ENCODE measurements around the gene MYO19. TPM values are rescaled to one million over a fixed set of nuclear protein-coding genes. Genes with fewer than 3 reads are reported as not detected.

The MYO19 gene
- polyA plus RNA-seq, 1 experiment, result 23.1 TPM

DNA sequence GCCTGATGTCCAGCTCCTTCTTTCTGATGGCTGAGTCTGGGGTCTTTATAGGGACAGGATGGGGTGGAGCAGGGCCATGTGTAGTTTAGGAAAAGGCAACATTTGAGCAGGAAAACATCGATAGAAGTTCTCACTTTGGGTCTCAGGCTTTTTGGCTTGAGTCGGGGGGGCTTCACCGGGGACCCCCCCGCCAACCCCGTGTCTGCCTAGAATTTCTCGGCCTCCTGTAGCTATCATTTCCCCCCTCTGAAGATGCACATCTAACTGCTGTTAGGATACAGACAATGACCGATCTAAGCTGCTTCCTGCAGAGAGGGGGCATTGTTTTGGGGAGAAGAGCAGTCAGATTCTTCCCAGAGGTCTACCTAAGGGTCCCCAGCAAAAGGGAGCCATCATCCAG is 64.9 kb downstream of the MYO19 start:
- H3K9me3 ChIP-seq (ENCODE audit: control insufficient read depth, insufficient read depth, low read length), result no peaks in the 10 kb centered on the region; the same call in 1 of the 2 replicates
- peaks cover 15% of the 10 kb centered on the region for H3K27me3 ChIP-seq (ENCODE audit: control insufficient read depth, insufficient read depth, low read length)
- ChIA-PET CTCF (interaction anchor here (1.3 to 1.4 kb wide), 2 partner anchors 14 to 321 kb away, joined by 3 to 5 read pairs; no protein-coding TSS in a partner anchor), POLR2A (no interaction called here)
- H3K27ac ChIP-seq (ENCODE audit: low read depth, low read length), result no peak overlapping the region
- no peak overlapping the region for H3K4me3 ChIP-seq (ENCODE audit: low read depth, low read length)
- TF ChIP-seq, protein P1, sequence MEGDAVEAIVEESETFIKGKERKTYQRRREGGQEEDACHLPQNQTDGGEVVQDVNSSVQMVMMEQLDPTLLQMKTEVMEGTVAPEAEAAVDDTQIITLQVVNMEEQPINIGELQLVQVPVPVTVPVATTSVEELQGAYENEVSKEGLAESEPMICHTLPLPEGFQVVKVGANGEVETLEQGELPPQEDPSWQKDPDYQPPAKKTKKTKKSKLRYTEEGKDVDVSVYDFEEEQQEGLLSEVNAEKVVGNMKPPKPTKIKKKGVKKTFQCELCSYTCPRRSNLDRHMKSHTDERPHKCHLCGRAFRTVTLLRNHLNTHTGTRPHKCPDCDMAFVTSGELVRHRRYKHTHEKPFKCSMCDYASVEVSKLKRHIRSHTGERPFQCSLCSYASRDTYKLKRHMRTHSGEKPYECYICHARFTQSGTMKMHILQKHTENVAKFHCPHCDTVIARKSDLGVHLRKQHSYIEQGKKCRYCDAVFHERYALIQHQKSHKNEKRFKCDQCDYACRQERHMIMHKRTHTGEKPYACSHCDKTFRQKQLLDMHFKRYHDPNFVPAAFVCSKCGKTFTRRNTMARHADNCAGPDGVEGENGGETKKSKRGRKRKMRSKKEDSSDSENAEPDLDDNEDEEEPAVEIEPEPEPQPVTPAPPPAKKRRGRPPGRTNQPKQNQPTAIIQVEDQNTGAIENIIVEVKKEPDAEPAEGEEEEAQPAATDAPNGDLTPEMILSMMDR (IDR thresholded peaks at IDR 0.05; ENCODE audit: low read depth, low read length), result no peak
- DNase-seq (ENCODE audit: low read depth, low spot score), result no peak

DNA sequence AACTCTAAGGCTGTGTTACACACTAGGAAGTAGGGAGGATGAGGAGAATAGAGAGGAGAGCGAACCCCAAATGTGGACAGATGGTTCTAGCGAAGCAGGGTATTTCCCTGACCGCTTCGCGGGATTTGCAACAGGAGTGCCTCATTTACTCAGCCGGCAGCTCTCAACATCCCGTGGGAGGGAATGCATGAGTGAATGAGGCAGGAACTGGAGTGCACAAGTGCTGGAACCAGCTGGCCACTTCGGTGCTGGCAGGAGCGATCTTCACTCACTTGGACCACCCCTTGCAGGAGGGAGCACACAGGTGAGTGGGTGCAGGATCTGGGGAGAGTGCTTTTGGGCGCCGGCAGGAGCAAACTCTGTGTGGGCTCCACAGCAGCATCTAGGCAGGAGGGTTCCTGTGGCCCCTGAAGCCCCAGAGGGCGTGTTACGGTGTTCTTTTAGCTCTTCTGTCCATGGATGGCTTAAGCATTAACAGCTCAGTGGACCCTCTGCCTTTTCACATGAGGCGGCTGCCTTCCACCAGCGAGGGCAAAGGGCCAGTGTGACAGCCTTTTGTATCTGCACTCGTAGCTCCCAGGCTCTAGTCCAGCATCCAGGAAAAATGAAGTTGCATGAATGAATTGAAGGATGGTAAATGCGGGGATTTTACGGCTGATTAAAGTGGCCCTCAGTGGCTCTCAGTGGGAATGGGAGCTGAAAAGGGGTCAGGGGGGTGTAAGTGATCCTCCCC is 65.6 kb downstream of the MYO19 start:
- H3K27me3 ChIP-seq (ENCODE audit: control insufficient read depth, insufficient read depth, low read length), result peaks cover 15% of the 10 kb centered on the region
- peaks cover 3% of the 10 kb centered on the region; the same call in 1 of the 2 replicates for H3K9me3 ChIP-seq (ENCODE audit: control insufficient read depth, insufficient read depth, low read length)
- H3K27ac ChIP-seq (ENCODE audit: low read depth, low read length), result no peak overlapping the region
- POLR2A ChIA-PET, result no interaction called here
- CTCF ChIA-PET, result interaction anchor here (1.3 to 1.4 kb wide), 2 partner anchors 14 to 320 kb away, joined by 3 to 5 read pairs; no protein-coding TSS in a partner anchor
- DNase-seq (ENCODE audit: low read depth, low spot score), result no peak
- TF ChIP-seq, protein P1 (IDR thresholded peaks at IDR 0.05; ENCODE audit: low read depth, low read length), result no peak
- no peak overlapping the region for H3K4me3 ChIP-seq (ENCODE audit: low read depth, low read length)

DNA sequence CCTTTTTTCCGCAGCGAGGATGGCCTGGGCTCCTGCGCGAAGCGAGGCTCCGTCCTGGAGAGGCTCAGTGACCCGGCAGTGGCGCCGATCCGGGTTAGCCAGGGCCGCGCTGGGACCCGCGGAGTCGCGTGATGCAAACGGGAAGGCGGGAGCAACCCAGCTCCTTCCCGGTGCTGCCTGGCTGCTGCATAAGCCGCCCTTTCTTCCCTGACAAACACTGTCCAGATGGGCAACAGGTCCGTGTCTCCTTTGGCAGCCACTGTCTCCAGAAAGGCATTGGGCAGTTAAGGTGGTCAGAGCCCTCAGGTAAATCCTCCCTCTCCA is 69.9 kb downstream of the MYO19 start:
- no peak overlapping the region for H3K4me3 ChIP-seq (ENCODE audit: low read depth, low read length)
- POLR2A ChIA-PET, result no interaction called here
- CTCF ChIA-PET, result no interaction called here

DNA sequence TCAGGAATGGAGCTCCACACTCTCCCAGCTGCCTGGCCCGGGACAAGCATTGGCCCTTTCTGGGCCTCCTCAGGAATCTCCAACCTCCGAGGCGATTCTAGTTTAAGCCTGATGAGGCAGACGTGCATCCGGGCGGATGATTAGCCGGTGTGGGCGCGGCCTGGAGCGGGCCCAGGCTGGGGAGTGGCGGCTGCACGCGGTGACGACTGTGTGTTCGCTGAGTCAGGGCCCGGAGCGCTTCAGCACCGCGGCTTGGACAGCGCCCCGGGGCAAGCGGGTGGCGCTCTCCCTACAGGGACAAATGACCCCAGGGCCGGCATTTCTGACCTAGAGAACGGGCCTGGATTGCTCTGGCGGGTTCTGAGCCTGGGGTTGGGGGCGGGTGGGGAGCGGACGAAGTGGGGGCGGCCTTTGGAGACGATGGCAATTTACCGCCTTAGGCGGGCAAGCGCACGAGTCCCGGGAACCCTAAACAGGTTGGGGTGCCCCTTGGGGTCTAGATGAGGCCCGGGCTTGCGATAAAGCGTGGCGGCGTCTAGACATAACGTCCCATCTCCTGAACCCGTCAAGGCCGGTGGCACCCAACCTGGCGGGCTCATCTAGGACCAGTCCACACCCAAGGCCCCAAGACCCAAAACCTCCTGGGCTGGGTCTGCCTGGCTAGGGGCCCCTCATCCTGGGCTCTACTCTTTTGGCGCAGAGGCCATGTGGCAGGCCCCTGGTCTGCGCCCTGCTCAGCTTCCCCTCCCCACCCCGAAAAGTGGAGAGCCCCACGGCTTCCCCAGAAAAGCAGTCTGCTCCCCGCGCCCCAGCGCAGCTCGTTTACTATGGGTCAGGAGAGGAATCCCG is 70.5 kb downstream of the MYO19 start:
- Histone ChIP-seq H3K27me3 (ENCODE audit: control insufficient read depth, insufficient read depth, low read length) (peaks cover 7% of the 10 kb centered on the region), H3K27ac (ENCODE audit: low read depth, low read length) (no peak overlapping the region), H3K9me3 (ENCODE audit: control insufficient read depth, insufficient read depth, low read length) (peaks cover 3% of the 10 kb centered on the region; the same call in 1 of the 2 replicates), H3K4me3 (ENCODE audit: low read depth, low read length) (no peak overlapping the region)
- CTCF ChIA-PET, result no interaction called here
- POLR2A ChIA-PET, result no interaction called here
- TF ChIP-seq, protein P1 (IDR thresholded peaks at IDR 0.05; ENCODE audit: low read depth, low read length), result no peak
- no peak for DNase-seq (ENCODE audit: low read depth, low spot score)

More for the DNA sequence above, 69.9 kb downstream of the MYO19 start:
- TF ChIP-seq, protein P1 (IDR thresholded peaks at IDR 0.05; ENCODE audit: low read depth, low read length), result no peak
- DNase-seq (ENCODE audit: low read depth, low spot score), result no peak
- Histone ChIP-seq H3K9me3 (ENCODE audit: control insufficient read depth, insufficient read depth, low read length) (peaks cover 3% of the 10 kb centered on the region; the same call in 1 of the 2 replicates), H3K27ac (ENCODE audit: low read depth, low read length) (no peak overlapping the region), H3K27me3 (ENCODE audit: control insufficient read depth, insufficient read depth, low read length) (peaks cover 12% of the 10 kb centered on the region)

Data from AG04450 (cell line).